ENCODE measurements around the gene PALS1. TPM values are rescaled to one million over a fixed set of nuclear protein-coding genes. Genes with fewer than 3 reads are reported as not detected.

PALS1 gene
- total and polyA plus RNA-seq, 4 donors, result 5.5 to 17.6 (median 10.1) TPM

GRCh38 chr14:67199016-67199415 lies 42.2 kb upstream of the PALS1 start:
- Histone ChIP-seq H3K27me3 (ENCODE audit: control insufficient read depth in 4 of 4, insufficient read depth in 4 of 4, low read length in 3 of 4) (no peaks in the 10 kb centered on the region), H3K9me3 (ENCODE audit: control insufficient read depth in 4 of 4, low read length in 3 of 4) (no peaks in the 10 kb centered on the region), H3K27ac (ENCODE audit: low read depth in 1 of 2, low read length in 2 of 2) (no peak overlapping the region), H3K9ac (ENCODE audit: low read depth in 1 of 2, low read length in 2 of 2) (no peak overlapping the region), H3K36me3 (ENCODE audit: control insufficient read depth in 4 of 4, insufficient read depth in 3 of 4, low read depth in 1 of 4, low read length in 3 of 4) (peaks cover 0 to 2% (median 0%) of the 10 kb centered on the region in 4 donors), H3K4me1 (ENCODE audit: control insufficient read depth in 4 of 4, insufficient read depth in 4 of 4, low read length in 3 of 4) (no peaks in the 10 kb centered on the region), H3K4me3 (ENCODE audit: low read depth in 1 of 3, low read length in 3 of 3) (no peak overlapping the region)
- 95% methylated on average over 6 of the region's 6 CpGs for WGBS
- DNase-seq (ENCODE audit: low spot score), result no peak
- TF ChIP-seq FOXA1 (IDR thresholded peaks at IDR 0.05) (no peak), HNF4G (IDR thresholded peaks at IDR 0.05) (no peak), NR2F2 (IDR thresholded peaks at IDR 0.05) (no peak), CTCF (IDR thresholded peaks at IDR 0.05; ENCODE audit: low read depth, low read length, missing input control) (no peak), TAF1 (conservative IDR thresholded peaks at IDR 0.05) (no peak), GABPA (IDR thresholded peaks at IDR 0.05 in 1 of 2, conservative IDR thresholded peaks at IDR 0.05 in 1 of 2) (no peak), REST (IDR thresholded peaks at IDR 0.05) (no peak), ZBTB33 (IDR thresholded peaks at IDR 0.05) (no peak), MAX (IDR thresholded peaks at IDR 0.05) (no peak), JUND (IDR thresholded peaks at IDR 0.05) (no peak), FOXA2 (IDR thresholded peaks at IDR 0.05) (no peak)

GRCh38 chr14:67207810-67208209 lies 33.4 kb upstream of the PALS1 start:
- WGBS, result 94% methylated on average over 8 of the region's 8 CpGs
- Histone ChIP-seq H3K27ac (ENCODE audit: low read depth in 1 of 2, low read length in 2 of 2) (no peak overlapping the region), H3K36me3 (ENCODE audit: control insufficient read depth in 4 of 4, insufficient read depth in 3 of 4, low read depth in 1 of 4, low read length in 3 of 4) (no peaks in the 10 kb centered on the region), H3K4me3 (ENCODE audit: low read depth in 1 of 3, low read length in 3 of 3) (no peak overlapping the region), H3K9ac (ENCODE audit: low read depth in 1 of 2, low read length in 2 of 2) (no peak overlapping the region), H3K27me3 (ENCODE audit: control insufficient read depth in 4 of 4, insufficient read depth in 4 of 4, low read length in 3 of 4) (no peaks in the 10 kb centered on the region), H3K4me1 (ENCODE audit: control insufficient read depth in 4 of 4, insufficient read depth in 4 of 4, low read length in 3 of 4) (no peaks in the 10 kb centered on the region), H3K9me3 (ENCODE audit: control insufficient read depth in 4 of 4, low read length in 3 of 4) (no peaks in the 10 kb centered on the region)
- no peak for DNase-seq (ENCODE audit: low spot score)
- no peak for TF ChIP-seq EGR1 (IDR thresholded peaks at IDR 0.05; ENCODE audit: low read depth in 2 of 2)
- TF ChIP-seq GABPA (IDR thresholded peaks at IDR 0.05 in 1 of 2, conservative IDR thresholded peaks at IDR 0.05 in 1 of 2), result no peak
- TF ChIP-seq FOXA1 (IDR thresholded peaks at IDR 0.05), result no peak
- TF ChIP-seq REST (IDR thresholded peaks at IDR 0.05), result no peak
- no peak for TF ChIP-seq NR2F2 (IDR thresholded peaks at IDR 0.05)
- TF ChIP-seq FOXA2 (IDR thresholded peaks at IDR 0.05), result no peak
- TF ChIP-seq TAF1 (conservative IDR thresholded peaks at IDR 0.05), result no peak
- no peak for TF ChIP-seq SP1 (IDR thresholded peaks at IDR 0.05)
- TF ChIP-seq RXRA (IDR thresholded peaks at IDR 0.05), result no peak
- TF ChIP-seq CTCF (IDR thresholded peaks at IDR 0.05; ENCODE audit: low read depth, low read length, missing input control), result no peak
- TF ChIP-seq MAX (IDR thresholded peaks at IDR 0.05), result no peak
- no peak for TF ChIP-seq ATF3 (IDR thresholded peaks at IDR 0.05)
- no peak for TF ChIP-seq RAD21 (IDR thresholded peaks at IDR 0.05)

All from liver (tissue), 9 donors.